SK-N-SH (cell line): ENCODE data around the gene GALR2. TPM values are rescaled to one million over a fixed set of nuclear protein-coding genes. Genes with fewer than 3 reads are reported as not detected.

Source experiments
- CTCF ChIA-PET: fragments of 300-600, 350-600 bp; formaldehyde crosslinking; extraction: SDS; loops from one replicate; lab custom pipeline; 2021; lab: Yijun Ruan, JAX
- POLR2A ChIA-PET: fragments of 350-600 bp; sonication (Branson Sonifier 250); formaldehyde crosslinking; extraction: SDS; loops from one replicate; lab custom pipeline; 2020; ENCODE audit warnings: antibody characterized with exemption, inconsistent platforms; lab: Yijun Ruan, JAX
- DNase-seq: peaks from one replicate; pipeline ENCODE4 v3.0.0; 2012
- H2AFZ ChIP-seq: fragments of 200-600 bp; sonication (generic); 2 replicates; pipeline ENCODE4 v1.8.1; 2016; ENCODE audit warnings: antibody characterized with exemption, mild to moderate bottlenecking, low read depth
- H3F3A ChIP-seq: fragments of 200-600 bp; sonication (generic); replicated peaks from 2 replicates; pipeline ENCODE3; 2016; ENCODE audit warnings: antibody characterized with exemption, mild to moderate bottlenecking; ENCODE audit not compliant: insufficient read depth
- H3K27ac ChIP-seq, 2 experiments: fragments of 200-500 bp in 1 of 2; fragments of 200-600 bp in 1 of 2; sonication (Bioruptor generic) in 1 of 2; sonication (generic), shearing (Covaris generic) in 1 of 2; 2 replicates each; pipeline versions ENCODE4 v1.5.1 to v1.6.1; 2014 to 2016; ENCODE audit warnings: low read depth in 2 of 2, inconsistent platforms in 1 of 2, low read length in 1 of 2, mild to moderate bottlenecking in 1 of 2, mixed read lengths in 1 of 2
- H3K27me3 ChIP-seq: fragments of 200-600 bp; sonication (generic), shearing (Covaris generic); 2 replicates; pipeline ENCODE4 v1.6.1; 2016; ENCODE audit warnings: mixed run types; ENCODE audit not compliant: insufficient read depth
- H3K36me3 ChIP-seq, 2 experiments: fragments of 200-500 bp in 1 of 2; fragments of 200-600 bp in 1 of 2; sonication (Bioruptor generic) in 1 of 2; sonication (generic) in 1 of 2; replicated peaks in 1 of 2; 2 replicates each; pipeline versions ENCODE3 to v1.5.1; 2014 to 2016; ENCODE audit warnings: low read length in 1 of 2, mild to moderate bottlenecking in 1 of 2; ENCODE audit not compliant: insufficient read depth in 2 of 2, control insufficient read depth in 1 of 2
- H3K4me1 ChIP-seq, 2 experiments: fragments of 200-500 bp in 1 of 2; fragments of 200-600 bp in 1 of 2; sonication (Bioruptor generic) in 1 of 2; sonication (generic), shearing (Covaris generic) in 1 of 2; 2 replicates each; pipeline versions ENCODE4 v1.5.1 to v1.6.1; 2014 to 2016; ENCODE audit warnings: low read depth in 1 of 2, low read length in 1 of 2, mixed run types in 1 of 2; ENCODE audit not compliant: insufficient read depth in 2 of 2, control insufficient read depth in 1 of 2
- H3K4me2 ChIP-seq: fragments of 200-600 bp; sonication (generic), shearing (Covaris generic); 2 replicates; pipeline ENCODE4 v1.6.1; 2017; ENCODE audit warnings: mixed run types
- H3K4me3 ChIP-seq, 2 experiments: fragments of 200-500 bp in 1 of 2; fragments of 200-600 bp in 1 of 2; sonication (Bioruptor generic) in 1 of 2; sonication (generic), shearing (Covaris generic) in 1 of 2; 2 replicates each; pipeline versions ENCODE4 v1.5.1 to v1.8.1; 2014 to 2016; ENCODE audit warnings: low read depth in 2 of 2, inconsistent platforms in 1 of 2, low read length in 1 of 2, mild to moderate bottlenecking in 1 of 2, mixed read lengths in 1 of 2, moderate library complexity in 1 of 2
- H3K79me2 ChIP-seq: fragments of 200-600 bp; sonication (generic); 2 replicates; pipeline ENCODE4 v1.8.1; 2017; ENCODE audit warnings: mild to moderate bottlenecking; ENCODE audit not compliant: insufficient read depth
- H3K9ac ChIP-seq: fragments of 200-600 bp; sonication (generic); 2 replicates; pipeline ENCODE4 v1.6.1; 2017; ENCODE audit warnings: mixed run types
- H3K9me2 ChIP-seq: fragments of 200-600 bp; sonication (generic); 2 replicates; pipeline ENCODE4 v1.6.1; 2017; ENCODE audit warnings: mixed run types
- H3K9me3 ChIP-seq: fragments of 200-600 bp; sonication (generic); 2 replicates; pipeline ENCODE4 v1.6.1; 2017; ENCODE audit warnings: mixed run types, mild to moderate bottlenecking, moderate library complexity
- H4K20me1 ChIP-seq: fragments of 200-600 bp; sonication (generic); 2 replicates; pipeline ENCODE4 v1.6.1; 2017; ENCODE audit warnings: mild to moderate bottlenecking, mixed run types; ENCODE audit not compliant: insufficient read depth
- ELF1 ChIP-seq: IDR thresholded peaks from 2 replicates; pipeline ENCODE4 v1.4.0; 2012
- EP300 ChIP-seq, 2 experiments: IDR thresholded peaks; 2 replicates each; pipeline versions ENCODE4 v1.4.0 to v1.6.1; 2012; ENCODE audit warnings: borderline replicate concordance in 1 of 2, low read depth in 1 of 2, low read length in 1 of 2
- FOSL2 ChIP-seq: IDR thresholded peaks from 2 replicates; pipeline ENCODE4 v1.4.0; 2012; ENCODE audit warnings: low read depth, mild to moderate bottlenecking, moderate library complexity, borderline replicate concordance
- FOXJ3 ChIP-seq: sonication (generic); formaldehyde crosslinking; IDR thresholded peaks from 2 replicates; pipeline ENCODE4 v1.5.1; 2020; ENCODE audit warnings: mild to moderate bottlenecking, missing genetic modification reagents
- JUND ChIP-seq: IDR thresholded peaks from 2 replicates; pipeline ENCODE4 v1.4.0; 2012
- MEF2A ChIP-seq: IDR thresholded peaks from 2 replicates; pipeline ENCODE4 v1.4.0; 2012; ENCODE audit warnings: low read depth, borderline replicate concordance
- NFIC ChIP-seq: IDR thresholded peaks from 2 replicates; pipeline ENCODE4 v1.4.0; 2012; ENCODE audit warnings: borderline replicate concordance
- NRF1 ChIP-seq: IDR thresholded peaks from 2 replicates; pipeline ENCODE4 v1.6.1; 2012; ENCODE audit warnings: low read depth, mild to moderate bottlenecking, low read length
- RAD21 ChIP-seq: IDR thresholded peaks from 2 replicates; pipeline ENCODE4 v1.6.1; 2012; ENCODE audit warnings: mild to moderate bottlenecking, low read length
- RCOR1 ChIP-seq: fragments of 150-350 bp; IDR thresholded peaks from 2 replicates; pipeline ENCODE4 v1.6.1; 2017; ENCODE audit warnings: antibody characterized with exemption, low read length
- REST ChIP-seq: IDR thresholded peaks from 2 replicates; pipeline ENCODE4 v1.6.1; 2012; ENCODE audit warnings: mild to moderate bottlenecking, low read depth, low read length, moderate library complexity
- TEAD4 ChIP-seq: IDR thresholded peaks from 2 replicates; pipeline ENCODE4 v1.4.0; 2012; ENCODE audit warnings: mild to moderate bottlenecking, borderline replicate concordance; ENCODE audit not compliant: insufficient read depth
- YY1 ChIP-seq: IDR thresholded peaks from 2 replicates; pipeline ENCODE4 v1.4.0; 2012; ENCODE audit warnings: low read depth, mild to moderate bottlenecking
- WGBS: methylation state at CpG from one replicate; pipeline ENCODE4 v1.1.6; 2017; ENCODE audit warnings: low lambda C conversion rate; 5-methylcytosine and 5-hydroxymethylcytosine counted together
- polyA plus RNA-seq, 3 experiments: library from polyadenylated mRNA; depleted of rRNA; stranded (reverse); fragments of >200 nt; gene quantifications; 2 replicates each; pipeline ENCODE4 v1.2.3, GENCODE V29; 2012
- TF ChIP-seq, protein P1 (sequence below): IDR thresholded peaks from 2 replicates; pipeline ENCODE4 v1.4.0; 2012; ENCODE audit warnings: low read depth, borderline replicate concordance

GALR2 gene
- polyA plus RNA-seq, 1 of the 3 experiments (the other 2 are of a cell fraction) = 0.05 TPM

DNA sequence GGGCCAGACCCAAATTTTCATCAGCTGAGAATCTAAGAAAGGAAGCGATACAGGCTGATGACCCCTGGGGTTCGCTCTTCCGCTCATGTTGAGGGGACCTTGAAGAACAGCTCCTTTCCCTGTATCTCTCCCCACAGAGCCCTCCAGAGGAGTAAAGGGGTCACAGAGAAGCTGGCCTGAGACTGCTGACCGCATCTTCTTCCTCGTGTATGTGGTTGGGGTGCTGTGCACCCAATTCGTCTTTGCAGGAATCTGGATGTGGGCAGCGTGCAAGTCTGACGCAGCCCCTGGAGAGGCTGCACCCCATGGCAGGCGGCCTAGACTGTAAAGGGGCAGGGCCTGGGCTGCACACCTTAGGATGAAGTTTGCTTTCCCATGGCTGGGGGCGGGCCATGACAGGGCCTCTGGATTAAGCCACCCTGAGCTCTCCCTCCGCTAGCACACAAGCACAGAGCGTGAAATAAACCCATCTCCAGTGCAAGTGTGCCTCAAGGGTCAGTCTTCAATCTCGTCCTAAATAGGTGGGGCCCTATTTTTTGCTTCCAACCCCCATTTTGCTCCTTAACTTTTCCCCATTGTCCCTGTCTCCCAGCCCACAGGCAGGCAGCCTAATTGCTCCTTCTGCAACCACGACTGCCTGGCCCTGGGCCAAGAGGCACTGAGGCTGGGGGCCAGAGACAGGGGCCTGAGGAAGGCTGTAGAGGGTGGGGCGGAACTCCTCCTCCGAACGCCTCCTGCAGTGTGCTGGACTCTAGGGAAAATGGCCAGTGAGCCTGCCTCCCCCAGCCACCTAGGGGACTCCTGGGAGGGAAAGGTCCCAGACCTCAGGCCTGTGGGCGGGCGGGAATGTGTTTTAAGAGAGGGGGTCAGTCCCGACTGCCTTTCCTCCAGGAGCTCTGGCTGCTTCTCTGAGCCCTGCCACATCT is 8.0 kb downstream of the GALR2 start:
- peaks cover 0 to 23% of the 10 kb centered on the region in 2 experiments; a peak in 1 of 4 replicates for H3K4me1 ChIP-seq
- H4K20me1 ChIP-seq = no peaks in the 10 kb centered on the region; the same call in 1 of the 2 replicates
- H3K9me2 ChIP-seq = no peaks in the 10 kb centered on the region
- no peak overlapping the region for H2AFZ ChIP-seq
- H3K27me3 ChIP-seq = peaks cover 31% of the 10 kb centered on the region
- H3K27ac ChIP-seq = no peak overlapping the region
- DNase-seq = peak; percentile 38
- peaks cover 24 to 51% of the 10 kb centered on the region in 2 experiments for H3K36me3 ChIP-seq
- ChIA-PET CTCF (interaction anchor here (0.8 to 3.0 kb wide), 6 partner anchors 9 to 197 kb away, joined by 3 to 21 read pairs (median 6); no protein-coding TSS in a partner anchor), POLR2A (interaction anchor here (0.6 to 3.4 kb wide), 2 partner anchors 10 to 84 kb away, joined by 3 to 20 read pairs; no protein-coding TSS in a partner anchor)
- H3K9ac ChIP-seq = no peak overlapping the region
- no peaks in the 10 kb centered on the region for H3K9me3 ChIP-seq
- TF ChIP-seq REST (no peak), NFIC (peak; percentile 63; the same call in 1 of the 2 replicates)
- 90% methylated on average over 18 of the region's 20 CpGs for WGBS
- no peak overlapping the region for H3K4me2 ChIP-seq
- H3K79me2 ChIP-seq = no peaks in the 10 kb centered on the region
- no peak overlapping the region for H3K4me3 ChIP-seq
- H3F3A ChIP-seq = peaks cover 19% of the 10 kb centered on the region

GRCh38 chr17:76083536-76084182 is 9.1 kb downstream of the GALR2 start:
- Histone ChIP-seq H3K4me3 (no peak overlapping the region), H2AFZ (no peak overlapping the region), H3K4me1 (peaks cover 0 to 23% of the 10 kb centered on the region in 2 experiments; a peak in 1 of 4 replicates), H3K79me2 (no peaks in the 10 kb centered on the region), H3K27me3 (peaks cover 20% of the 10 kb centered on the region), H3K9me2 (no peaks in the 10 kb centered on the region), H3K36me3 (peaks cover 24 to 62% of the 10 kb centered on the region in 2 experiments), H3K4me2 (no peak overlapping the region), H3F3A (peaks cover 18% of the 10 kb centered on the region), H3K9ac (no peak overlapping the region), H3K27ac (no peak overlapping the region), H3K9me3 (no peaks in the 10 kb centered on the region), H4K20me1 (no peaks in the 10 kb centered on the region; the same call in 1 of the 2 replicates)
- ChIA-PET CTCF (interaction anchor here (0.8 to 0.9 kb wide), 3 partner anchors 178 to 196 kb away, joined by 3 to 6 read pairs (median 5); no protein-coding TSS in a partner anchor), POLR2A (interaction anchor here (0.6 to 0.9 kb wide), 2 partner anchors 9 to 211 kb away, joined by 3 to 4 read pairs; no protein-coding TSS in a partner anchor)
- DNase-seq = peak; percentile 27
- no peak for TF ChIP-seq RCOR1
- no peak for TF ChIP-seq TEAD4
- no peak for TF ChIP-seq ELF1
- TF ChIP-seq, protein P1, sequence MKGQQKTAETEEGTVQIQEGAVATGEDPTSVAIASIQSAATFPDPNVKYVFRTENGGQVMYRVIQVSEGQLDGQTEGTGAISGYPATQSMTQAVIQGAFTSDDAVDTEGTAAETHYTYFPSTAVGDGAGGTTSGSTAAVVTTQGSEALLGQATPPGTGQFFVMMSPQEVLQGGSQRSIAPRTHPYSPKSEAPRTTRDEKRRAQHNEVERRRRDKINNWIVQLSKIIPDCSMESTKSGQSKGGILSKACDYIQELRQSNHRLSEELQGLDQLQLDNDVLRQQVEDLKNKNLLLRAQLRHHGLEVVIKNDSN = no peak
- no peak for TF ChIP-seq FOXJ3 (CRISPR knock-in tag)
- TF ChIP-seq NFIC = no peak
- no peak for TF ChIP-seq NRF1
- TF ChIP-seq MEF2A = no peak
- no peak for TF ChIP-seq EP300 (IDR thresholded peaks at IDR 0.05; ENCODE audit: borderline replicate concordance in 1 of 2, low read depth in 1 of 2, low read length in 1 of 2)
- TF ChIP-seq YY1 = no peak
- TF ChIP-seq RAD21 = no peak
- no peak for TF ChIP-seq JUND
- no peak for TF ChIP-seq FOSL2
- TF ChIP-seq REST = no peak
- 89% methylated on average over 13 of the region's 15 CpGs for WGBS
